GM12878 (cell line): ENCODE measurements around the gene MRPL55. TPM values are rescaled to one million over a fixed set of nuclear protein-coding genes. Genes with fewer than 3 reads are reported as not detected.
A peak's percentile ranks its signal among the peaks of the same experiment; 100 is the strongest.

ENCODE experiments used
- ATAC-seq: fragments of 200-7000 bp; cut with Tn5 transposase; 3 replicates; pipeline ENCODE4 v1.9.1; 2020; ENCODE audit warnings: mild to moderate bottlenecking, moderate library complexity
- BruUV-seq: library from RNA; stranded (reverse); fragments of 400-500 nt; replicated peaks from 2 replicates; lab custom pipeline; 2021; lab: Mats Ljungman, UMichigan
- CTCF ChIA-PET: fragments of 300-600 bp; sonication (Branson Sonifier 250); formaldehyde crosslinking; extraction: SDS; loops from one replicate; lab custom pipeline; 2021; ENCODE audit warnings: inconsistent platforms; lab: Yijun Ruan, JAX
- POLR2A ChIA-PET: fragments of 350-600 bp; formaldehyde crosslinking; extraction: SDS; loops from one replicate; lab custom pipeline; 2021; ENCODE audit warnings: inconsistent platforms; lab: Charles Lee
- RAD21 ChIA-PET: fragments of 300-600 bp; sonication (Branson Sonifier 250); formaldehyde crosslinking; loops from one replicate; lab custom pipeline; 2023; ENCODE audit warnings: antibody characterized with exemption; ENCODE audit not compliant: unreplicated experiment; lab: Charles Lee
- SMC1A ChIA-PET: fragments of 300-600 bp; sonication (Branson Sonifier 250); formaldehyde crosslinking; loops from one replicate; lab custom pipeline; 2023; ENCODE audit not compliant: unreplicated experiment, uncharacterized antibody; lab: Charles Lee
- DNase-seq: peaks from one replicate; pipeline ENCODE4 v3.0.0-alpha.2; 2011; ENCODE audit warnings: low read depth, low spot score
- FAIRE-seq: peaks from 3 replicates; lab custom pipeline; 2011; peaks lifted over from hg19 to GRCh38; lab: Jason Lieb, UNC
- H2AFZ ChIP-seq: 2 replicates; pipeline ENCODE4 v1.6.0; 2011; ENCODE audit warnings: low read depth, low read length, control low read depth; ENCODE audit not compliant: control insufficient read depth
- H3K27ac ChIP-seq: 2 replicates; pipeline ENCODE4 v1.5.1; 2011; ENCODE audit warnings: control low read depth; ENCODE audit not compliant: control insufficient read depth, insufficient read depth
- H3K27me3 ChIP-seq, 2 experiments: replicated peaks in 1 of 2; 2 replicates each; pipeline versions ENCODE4 v1.6.0 to v1.6.1; 2011; ENCODE audit warnings: low read length in 1 of 2; ENCODE audit not compliant: control insufficient read depth in 2 of 2, insufficient read depth in 2 of 2
- H3K36me3 ChIP-seq, 2 experiments: 2 replicates each; pipeline ENCODE4 v1.5.1; 2011; ENCODE audit warnings: low read length in 1 of 2; ENCODE audit not compliant: control insufficient read depth in 2 of 2, insufficient read depth in 2 of 2
- H3K4me1 ChIP-seq: 2 replicates; pipeline ENCODE4 v1.6.1; 2011; ENCODE audit warnings: mild to moderate bottlenecking, low read length, moderate library complexity, mixed read lengths; ENCODE audit not compliant: control insufficient read depth, insufficient read depth
- H3K4me2 ChIP-seq: 2 replicates; pipeline ENCODE4 v1.6.0; 2011; ENCODE audit warnings: control low read depth; ENCODE audit not compliant: control insufficient read depth, insufficient read depth
- H3K4me3 ChIP-seq: fragments of 200-600 bp; sonication (generic); 2 replicates; pipeline ENCODE4 v1.5.1; 2016
- H3K79me2 ChIP-seq: 2 replicates; pipeline ENCODE4 v1.6.0; 2011; ENCODE audit warnings: low read length; ENCODE audit not compliant: control insufficient read depth, insufficient read depth
- H3K9ac ChIP-seq: 2 replicates; pipeline ENCODE4 v1.8.0; 2011; ENCODE audit warnings: low read length, control low read depth, mixed read lengths; ENCODE audit not compliant: control insufficient read depth, insufficient read depth
- H3K9me3 ChIP-seq: replicated peaks from 3 replicates; pipeline ENCODE4 v1.5.1; 2011; ENCODE audit warnings: mild to moderate bottlenecking, low read length; ENCODE audit not compliant: control insufficient read depth, insufficient read depth
- H4K20me1 ChIP-seq: 2 replicates; pipeline ENCODE4 v1.6.0; 2011; ENCODE audit not compliant: control insufficient read depth, insufficient read depth
- BACH1 ChIP-seq: fragments of 450-650 bp; IDR thresholded peaks from 2 replicates; pipeline ENCODE4 v1.6.1; 2017; ENCODE audit warnings: mild to moderate bottlenecking, borderline replicate concordance
- POLR2A ChIP-seq: IDR thresholded peaks from 2 replicates; pipeline ENCODE4 v1.6.1; 2011; ENCODE audit warnings: low read depth, mild to moderate bottlenecking, low read length
- POLR2AphosphoS5 ChIP-seq: IDR thresholded peaks from 2 replicates; pipeline ENCODE4 v1.6.1; 2011; ENCODE audit warnings: mild to moderate bottlenecking, low read length, inconsistent platforms
- ZBTB40 ChIP-seq: fragments of 450-650 bp; IDR thresholded peaks from 2 replicates; pipeline ENCODE4 v1.6.1; 2016; ENCODE audit warnings: mild to moderate bottlenecking, moderate library complexity, borderline replicate concordance
- WGBS: methylation state at CpG from one replicate; pipeline ENCODE4 v1.1.6; 2016; ENCODE audit warnings: low lambda C conversion rate; ENCODE audit not compliant: insufficient replicate concordance, insufficient coverage; ENCODE audit errors: missing lambda C conversion rate; 5-methylcytosine and 5-hydroxymethylcytosine counted together
- in situ Hi-C: fragments of 300-500 bp; cut with MboI; formaldehyde crosslinking; loops from 9 replicates; pipeline ENCODE4 v1.14.3; 2018; ENCODE audit warnings: mixed read lengths
- intact Hi-C: fragments of 100-400 bp; cut with micrococcal nuclease; formaldehyde crosslinking; loops from one replicate; pipeline ENCODE4 v1.14.2; 2022; ENCODE audit not compliant: unreplicated experiment
- polyA plus RNA-seq, 11 experiments: library from polyadenylated mRNA; depleted of rRNA in 4 of 11; unstranded in 6 of 11; stranded (reverse) in 5 of 11; fragments of >200 nt; fragmentation: Nextera tagmentation in 4 of 11; fragmentation: Illumina TruSeq in 1 of 11; extraction: Ambion mirVana in 4 of 11; extraction: Trizol in 1 of 11; gene quantifications; 1 replicate in 1 of 11; 2 replicates in 10 of 11; pipeline versions ENCODE4 v1.2.1 to v1.2.3, GENCODE V29; 2011 to 2016; ENCODE audit warnings: inconsistent platforms in 2 of 11, missing spikeins in 2 of 11, low read depth in 1 of 11
- total RNA-seq, 4 experiments: library from RNA; depleted of rRNA in 3 of 4; stranded (reverse); fragments of >200 nt in 3 of 4; fragmentation: Illumina TruSeq in 1 of 4; extraction: Trizol in 1 of 4; gene quantifications; 2 replicates each; pipeline versions ENCODE4 v1.2.1 to v1.2.3, GENCODE V29; 2013 to 2021

Gene MRPL55
- total and polyA plus RNA-seq, 10 of the 15 experiments (the other 5 are each of a cell fraction or from before 2014, with no cell fraction given) = 15.1 to 143 (median 55.8) TPM

GRCh38 chr1:228087771-228088251, 21.3 kb downstream of the MRPL55 start:
- Histone ChIP-seq H3K27me3 (no peaks in the 10 kb centered on the region), H3K27ac (no peak overlapping the region), H3K9ac (no peak overlapping the region), H3K9me3 (peaks cover 10% of the 10 kb centered on the region; the same call in 2 of the 3 replicates), H3K79me2 (peaks cover 100% of the 10 kb centered on the region)
- BruUV-seq = no TSS peak
- no peak for FAIRE-seq
- ChIA-PET CTCF (interaction anchor here (1.6 kb wide), 1 partner anchor 79 kb away, joined by 4 read pairs; no protein-coding TSS in a partner anchor), POLR2A (interaction anchor here (1.9 kb wide), 1 partner anchor 22 kb away, joined by 6 read pairs; the partner anchor contains the start of gene MRPL55), RAD21 (no interaction called here)
- TF ChIP-seq BACH1 (peak; percentile 21; the same call in 1 of the 2 replicates), POLR2A (peak; percentile 16; the same call in 1 of the 2 replicates), POLR2AphosphoS5 (0 out of 2 replicates have a peak, but pooled peaks have one; percentile 17), ZBTB40 (no peak)
- TF ChIP-seq, all 136 proteins: peak for 3
- ATAC-seq = no peak
- in situ Hi-C loops = no loop called here
- H3K4me3 ChIP-seq = 0 out of 2 replicates have a peak overlapping the region, but pooled peaks have one; percentile 4
- H3K4me2 ChIP-seq = peak overlapping the region; percentile 84
- WGBS = 68% methylated on average over 7 of the region's 7 CpGs
- H3K36me3 ChIP-seq = peaks cover 9 to 22% of the 10 kb centered on the region in 2 experiments; a peak in 3 of 4 replicates
- no peak overlapping the region for H2AFZ ChIP-seq
- H3K4me1 ChIP-seq = peaks cover 62% of the 10 kb centered on the region
- DNase-seq = no peak
- intact Hi-C loops = no loop called here
- H4K20me1 ChIP-seq = peaks cover 73% of the 10 kb centered on the region
- SMC1A ChIA-PET = interaction anchor here (0.8 to 1.4 kb wide), 2 partner anchors 11 to 19 kb away, joined by 3 to 4 read pairs; no protein-coding TSS in a partner anchor
